OCI-LY3 (cell line): ENCODE data around the gene MYF5.

ENCODE experiments used
- H2AFZ ChIP-seq: fragments of 200-600, 300-600 bp; shearing (Covaris generic); 2 replicates; pipeline ENCODE4 v1.6.0; 2014; ENCODE audit warnings: antibody characterized with exemption, low read depth, low read length
- H3K27ac ChIP-seq: fragments of 200-600, 300-600 bp; sonication (generic); 2 replicates; pipeline ENCODE4 v1.5.1; 2014; ENCODE audit warnings: mild to moderate bottlenecking, low read length, moderate library complexity, mixed read lengths
- H3K27me3 ChIP-seq: fragments of 200-600, 300-600 bp; sonication (generic); 2 replicates; pipeline ENCODE4 v1.6.1; 2014; ENCODE audit warnings: low read depth, low read length, mixed read lengths
- H3K36me3 ChIP-seq: fragments of 200-600, 300-600 bp; sonication (generic); replicated peaks from 2 replicates; pipeline ENCODE3; 2014; ENCODE audit warnings: low read depth, low read length, mixed read lengths
- H3K4me1 ChIP-seq: fragments of 300-600, 200-600 bp; sonication (generic); 2 replicates; pipeline ENCODE4 v1.6.1; 2014; ENCODE audit warnings: low read length, mixed read lengths
- H3K4me2 ChIP-seq: fragments of 200-600, 300-600 bp; sonication (generic); 2 replicates; pipeline ENCODE4 v1.6.1; 2014; ENCODE audit warnings: low read length, mixed read lengths
- H3K4me3 ChIP-seq: fragments of 300-600, 200-600 bp; sonication (generic); 2 replicates; pipeline ENCODE4 v1.5.1; 2014; ENCODE audit warnings: antibody characterized with exemption, mild to moderate bottlenecking, low read length, moderate library complexity
- H3K79me2 ChIP-seq: fragments of 300-600, 200-600 bp; shearing (Covaris generic); 2 replicates; pipeline ENCODE4 v1.6.1; 2014; ENCODE audit warnings: mild to moderate bottlenecking, low read length, mixed read lengths
- H3K9ac ChIP-seq: fragments of 300-600, 200-600 bp; shearing (Covaris generic); 2 replicates; pipeline ENCODE4 v1.6.0; 2014; ENCODE audit warnings: mild to moderate bottlenecking, low read length, moderate library complexity
- H3K9me3 ChIP-seq: fragments of 200-600, 300-600 bp; shearing (Covaris generic); 2 replicates; pipeline ENCODE4 v1.6.1; 2014; ENCODE audit warnings: low read length, mixed read lengths; ENCODE audit not compliant: insufficient read depth
- H4K20me1 ChIP-seq: fragments of 200-600, 300-600 bp; sonication (generic); 2 replicates; pipeline ENCODE4 v1.6.1; 2016; ENCODE audit warnings: low read length, mixed read lengths; ENCODE audit not compliant: insufficient read depth
- CTCF ChIP-seq: fragments of 200-600, 300-600 bp; sonication (generic); IDR thresholded peaks from 2 replicates; pipeline ENCODE4 v1.5.1; 2014; ENCODE audit warnings: antibody characterized with exemption, low read length, low read depth
- EZH2phosphoT487 ChIP-seq: fragments of 200-600 bp; shearing (Covaris generic); IDR thresholded peaks from 2 replicates; pipeline ENCODE4 v1.6.1; 2018; ENCODE audit warnings: antibody characterized with exemption, mixed run types, low read depth

Gene MYF5

GRCh38 chr12:80677994-80678393, 38.7 kb upstream of the MYF5 start:
- no peaks in the 10 kb centered on the region for H4K20me1 ChIP-seq
- H3K4me1 ChIP-seq, result no peaks in the 10 kb centered on the region
- no peak overlapping the region for H3K4me3 ChIP-seq
- H2AFZ ChIP-seq, result no peak overlapping the region
- H3K27ac ChIP-seq, result no peak overlapping the region
- no peak overlapping the region for H3K9ac ChIP-seq
- H3K9me3 ChIP-seq, result no peaks in the 10 kb centered on the region
- H3K36me3 ChIP-seq, result no peaks in the 10 kb centered on the region
- H3K4me2 ChIP-seq, result no peak overlapping the region
- TF ChIP-seq EZH2phosphoT487 (no peak), CTCF (no peak)
- no peaks in the 10 kb centered on the region for H3K27me3 ChIP-seq
- no peaks in the 10 kb centered on the region for H3K79me2 ChIP-seq

GRCh38 chr12:80679346-80680131, 37.2 kb upstream of the MYF5 start:
- Histone ChIP-seq H2AFZ (no peak overlapping the region), H3K27me3 (no peaks in the 10 kb centered on the region), H3K4me2 (no peak overlapping the region), H4K20me1 (no peaks in the 10 kb centered on the region), H3K27ac (no peak overlapping the region), H3K4me3 (no peak overlapping the region), H3K9me3 (no peaks in the 10 kb centered on the region), H3K79me2 (no peaks in the 10 kb centered on the region), H3K36me3 (no peaks in the 10 kb centered on the region), H3K4me1 (no peaks in the 10 kb centered on the region), H3K9ac (no peak overlapping the region)
- TF ChIP-seq CTCF, result no peak
- no peak for TF ChIP-seq EZH2phosphoT487

- H3K4me3 ChIP-seq, result no peak overlapping the region
- no peaks in the 10 kb centered on the region for H3K4me1 ChIP-seq
- no peaks in the 10 kb centered on the region for H3K27me3 ChIP-seq
- H3K79me2 ChIP-seq, result no peaks in the 10 kb centered on the region
- no peak overlapping the region for H3K9ac ChIP-seq
- H3K9me3 ChIP-seq, result no peaks in the 10 kb centered on the region
- TF ChIP-seq CTCF, result no peak
- TF ChIP-seq EZH2phosphoT487, result no peak
- no peak overlapping the region for H3K27ac ChIP-seq
- peak overlapping the region; percentile 16; the same call in 1 of the 2 replicates for H2AFZ ChIP-seq
- no peak overlapping the region for H3K4me2 ChIP-seq
- H4K20me1 ChIP-seq, result no peaks in the 10 kb centered on the region
- no peaks in the 10 kb centered on the region for H3K36me3 ChIP-seq
Measured at GRCh38 chr12:80681287-80681686, 35.4 kb upstream of the MYF5 start.

- no peak overlapping the region for H3K4me2 ChIP-seq
- H3K4me3 ChIP-seq, result no peak overlapping the region
- H4K20me1 ChIP-seq, result no peaks in the 10 kb centered on the region
- H3K4me1 ChIP-seq, result no peaks in the 10 kb centered on the region
- H3K79me2 ChIP-seq, result no peaks in the 10 kb centered on the region
- no peak overlapping the region for H2AFZ ChIP-seq
- TF ChIP-seq CTCF (no peak), EZH2phosphoT487 (no peak)
- no peak overlapping the region for H3K9ac ChIP-seq
- H3K9me3 ChIP-seq, result no peaks in the 10 kb centered on the region
- no peak overlapping the region for H3K27ac ChIP-seq
- H3K36me3 ChIP-seq, result no peaks in the 10 kb centered on the region
- no peaks in the 10 kb centered on the region for H3K27me3 ChIP-seq
Measured at GRCh38 chr12:80681786-80682185, 34.9 kb upstream of the MYF5 start.
